GM12878 (cell line): Measurements from ENCODE around the gene EVPLL. TPM values are rescaled to one million over a fixed set of nuclear protein-coding genes. Genes with fewer than 3 reads are reported as not detected.

ENCODE experiments used
- ATAC-seq: fragments of 200-7000 bp; cut with Tn5 transposase; 3 replicates; pipeline ENCODE4 v1.9.1; 2020; ENCODE audit warnings: mild to moderate bottlenecking, moderate library complexity
- BruUV-seq: library from RNA; stranded (reverse); fragments of 400-500 nt; replicated peaks from 2 replicates; lab custom pipeline; 2021; lab: Mats Ljungman, UMichigan
- CTCF ChIA-PET: fragments of 300-600 bp; sonication (Branson Sonifier 250); formaldehyde crosslinking; extraction: SDS; loops from one replicate; lab custom pipeline; 2021; ENCODE audit warnings: inconsistent platforms; lab: Yijun Ruan, JAX
- POLR2A ChIA-PET: fragments of 350-600 bp; formaldehyde crosslinking; extraction: SDS; loops from one replicate; lab custom pipeline; 2021; ENCODE audit warnings: inconsistent platforms; lab: Charles Lee
- RAD21 ChIA-PET: fragments of 300-600 bp; sonication (Branson Sonifier 250); formaldehyde crosslinking; loops from one replicate; lab custom pipeline; 2023; ENCODE audit warnings: antibody characterized with exemption; ENCODE audit not compliant: unreplicated experiment; lab: Charles Lee
- SMC1A ChIA-PET: fragments of 300-600 bp; sonication (Branson Sonifier 250); formaldehyde crosslinking; loops from one replicate; lab custom pipeline; 2023; ENCODE audit not compliant: unreplicated experiment, uncharacterized antibody; lab: Charles Lee
- DNase-seq: peaks from one replicate; pipeline ENCODE4 v3.0.0-alpha.2; 2011; ENCODE audit warnings: low read depth, low spot score
- FAIRE-seq: peaks from 3 replicates; lab custom pipeline; 2011; peaks lifted over from hg19 to GRCh38; lab: Jason Lieb, UNC
- H2AFZ ChIP-seq: 2 replicates; pipeline ENCODE4 v1.6.0; 2011; ENCODE audit warnings: low read depth, low read length, control low read depth; ENCODE audit not compliant: control insufficient read depth
- H3K27ac ChIP-seq: 2 replicates; pipeline ENCODE4 v1.5.1; 2011; ENCODE audit warnings: control low read depth; ENCODE audit not compliant: control insufficient read depth, insufficient read depth
- H3K27me3 ChIP-seq, 2 experiments: replicated peaks in 1 of 2; 2 replicates each; pipeline versions ENCODE4 v1.6.0 to v1.6.1; 2011; ENCODE audit warnings: low read length in 1 of 2; ENCODE audit not compliant: control insufficient read depth in 2 of 2, insufficient read depth in 2 of 2
- H3K36me3 ChIP-seq, 2 experiments: 2 replicates each; pipeline ENCODE4 v1.5.1; 2011; ENCODE audit warnings: low read length in 1 of 2; ENCODE audit not compliant: control insufficient read depth in 2 of 2, insufficient read depth in 2 of 2
- H3K4me1 ChIP-seq: 2 replicates; pipeline ENCODE4 v1.6.1; 2011; ENCODE audit warnings: mild to moderate bottlenecking, low read length, moderate library complexity, mixed read lengths; ENCODE audit not compliant: control insufficient read depth, insufficient read depth
- H3K4me2 ChIP-seq: 2 replicates; pipeline ENCODE4 v1.6.0; 2011; ENCODE audit warnings: control low read depth; ENCODE audit not compliant: control insufficient read depth, insufficient read depth
- H3K4me3 ChIP-seq: fragments of 200-600 bp; sonication (generic); 2 replicates; pipeline ENCODE4 v1.5.1; 2016
- H3K79me2 ChIP-seq: 2 replicates; pipeline ENCODE4 v1.6.0; 2011; ENCODE audit warnings: low read length; ENCODE audit not compliant: control insufficient read depth, insufficient read depth
- H3K9ac ChIP-seq: 2 replicates; pipeline ENCODE4 v1.8.0; 2011; ENCODE audit warnings: low read length, control low read depth, mixed read lengths; ENCODE audit not compliant: control insufficient read depth, insufficient read depth
- H3K9me3 ChIP-seq: replicated peaks from 3 replicates; pipeline ENCODE4 v1.5.1; 2011; ENCODE audit warnings: mild to moderate bottlenecking, low read length; ENCODE audit not compliant: control insufficient read depth, insufficient read depth
- H4K20me1 ChIP-seq: 2 replicates; pipeline ENCODE4 v1.6.0; 2011; ENCODE audit not compliant: control insufficient read depth, insufficient read depth
- DPF2 ChIP-seq: fragments of 450-650 bp; IDR thresholded peaks from 2 replicates; pipeline ENCODE4 v1.6.1; 2017; ENCODE audit warnings: mild to moderate bottlenecking
- KAT2A ChIP-seq: conservative IDR thresholded peaks from 2 replicates; pipeline ENCODE4 v1.6.1; 2011; ENCODE audit warnings: low read depth, low read length; ENCODE audit not compliant: control insufficient read depth
- NR2C2 ChIP-seq: IDR thresholded peaks from 2 replicates; pipeline ENCODE4 v1.6.1; 2011; ENCODE audit warnings: borderline replicate concordance, low read depth; ENCODE audit not compliant: control insufficient read depth, insufficient read length
- RAD51 ChIP-seq: fragments of 450-650 bp; IDR thresholded peaks from 2 replicates; pipeline ENCODE4 v1.6.1; 2016; ENCODE audit warnings: moderate library complexity, mild to moderate bottlenecking, inconsistent platforms
- SKIL ChIP-seq: fragments of 450-650 bp; IDR thresholded peaks from 2 replicates; pipeline ENCODE4 v1.6.1; 2017; ENCODE audit warnings: mild to moderate bottlenecking, low read depth, inconsistent platforms; ENCODE audit not compliant: poor library complexity, severe bottlenecking
- SP1 ChIP-seq: IDR thresholded peaks from one replicate; pipeline ENCODE4 v1.6.1; 2011; ENCODE audit warnings: low read depth, low read length
- SRF ChIP-seq, 2 experiments: IDR thresholded peaks; 2 replicates each; pipeline ENCODE4 v1.6.1; 2011; ENCODE audit warnings: low read depth in 2 of 2, low read length in 2 of 2, mild to moderate bottlenecking in 1 of 2, moderate library complexity in 1 of 2
- TCF7 ChIP-seq: IDR thresholded peaks from 2 replicates; pipeline ENCODE4 v1.6.1; 2014; ENCODE audit warnings: antibody characterized with exemption, borderline replicate concordance
- YBX1 ChIP-seq: fragments of 450-650 bp; IDR thresholded peaks from 2 replicates; pipeline ENCODE4 v1.6.1; 2016; ENCODE audit warnings: antibody characterized with exemption
- WGBS: methylation state at CpG from one replicate; pipeline ENCODE4 v1.1.6; 2016; ENCODE audit warnings: low lambda C conversion rate; ENCODE audit not compliant: insufficient replicate concordance, insufficient coverage; ENCODE audit errors: missing lambda C conversion rate; 5-methylcytosine and 5-hydroxymethylcytosine counted together
- in situ Hi-C: fragments of 300-500 bp; cut with MboI; formaldehyde crosslinking; loops from 9 replicates; pipeline ENCODE4 v1.14.3; 2018; ENCODE audit warnings: mixed read lengths
- intact Hi-C: fragments of 100-400 bp; cut with micrococcal nuclease; formaldehyde crosslinking; loops from one replicate; pipeline ENCODE4 v1.14.2; 2022; ENCODE audit not compliant: unreplicated experiment
- polyA plus RNA-seq, 11 experiments: library from polyadenylated mRNA; depleted of rRNA in 4 of 11; unstranded in 6 of 11; stranded (reverse) in 5 of 11; fragments of >200 nt; fragmentation: Nextera tagmentation in 4 of 11; fragmentation: Illumina TruSeq in 1 of 11; extraction: Ambion mirVana in 4 of 11; extraction: Trizol in 1 of 11; gene quantifications; 1 replicate in 1 of 11; 2 replicates in 10 of 11; pipeline versions ENCODE4 v1.2.1 to v1.2.3, GENCODE V29; 2011 to 2016; ENCODE audit warnings: inconsistent platforms in 2 of 11, missing spikeins in 2 of 11, low read depth in 1 of 11
- total RNA-seq, 4 experiments: library from RNA; depleted of rRNA in 3 of 4; stranded (reverse); fragments of >200 nt in 3 of 4; fragmentation: Illumina TruSeq in 1 of 4; extraction: Trizol in 1 of 4; gene quantifications; 2 replicates each; pipeline versions ENCODE4 v1.2.1 to v1.2.3, GENCODE V29; 2013 to 2021

Gene EVPLL
- total and polyA plus RNA-seq, 10 of the 15 experiments (the other 5 are each of a cell fraction or from before 2014, with no cell fraction given), result not detected

GRCh38 chr17:18381158-18381952, 3.8 kb downstream of the EVPLL start:
- Histone ChIP-seq H4K20me1 (no peaks in the 10 kb centered on the region), H2AFZ (no peak overlapping the region), H3K4me1 (peaks cover 5% of the 10 kb centered on the region; the same call in 1 of the 2 replicates), H3K4me2 (no peak overlapping the region), H3K9me3 (no peaks in the 10 kb centered on the region), H3K4me3 (no peak overlapping the region), H3K79me2 (no peaks in the 10 kb centered on the region), H3K9ac (no peak overlapping the region), H3K36me3 (no peaks in the 10 kb centered on the region), H3K27ac (no peak overlapping the region), H3K27me3 (no peaks in the 10 kb centered on the region; a peak in 1 of 4 replicates)
- intact Hi-C loops (no loop called here), in situ Hi-C loops (no loop called here)
- ChIA-PET POLR2A (no interaction called here), RAD21 (no interaction called here), SMC1A (no interaction called here), CTCF (no interaction called here)
- DNase-seq, result no peak
- BruUV-seq, result no TSS peak
- 65% methylated on average over 18 of the region's 23 CpGs for WGBS
- TF ChIP-seq NR2C2 (no peak), SKIL (no peak), RAD51 (no peak), SRF (IDR thresholded peaks at IDR 0.05; ENCODE audit: low read depth in 2 of 2, low read length in 2 of 2) (no peak), KAT2A (no peak), SP1 (no peak), YBX1 (no peak), TCF7 (no peak), DPF2 (no peak)
- FAIRE-seq, result no peak
- no peak for ATAC-seq
